ENCODE data around the gene GAN.

The GAN gene

GRCh38 chr16:81374550-81374949 is 59.8 kb downstream of the GAN start:
- no peak overlapping the region for H3K4me3 ChIP-seq (ENCODE audit: low read length)
- DNase-seq, result no peak
- H3K9me3 ChIP-seq (replicated peaks; ENCODE audit: insufficient read depth, low read length), result no peaks in the 10 kb centered on the region
- no peak overlapping the region for H3K4me2 ChIP-seq (ENCODE audit: low read depth, low read length)
- no peaks in the 10 kb centered on the region for H3F3A ChIP-seq (ENCODE audit: insufficient read depth, low read length)
- no peaks in the 10 kb centered on the region for H3K36me3 ChIP-seq (replicated peaks; ENCODE audit: insufficient read depth, low read length)
- H2AFZ ChIP-seq (ENCODE audit: low read length), result no peak overlapping the region
- H4K20me1 ChIP-seq (ENCODE audit: insufficient read depth, low read length), result no peaks in the 10 kb centered on the region
- H3K27me3 ChIP-seq (replicated peaks; ENCODE audit: insufficient read depth, low read length), result no peaks in the 10 kb centered on the region
- no peak for TF ChIP-seq CTCF (IDR thresholded peaks at IDR 0.05; ENCODE audit: low read length)
- TF ChIP-seq EZH2 (optimal IDR thresholded peaks at IDR 0.05; ENCODE audit: low read depth, low read length), result no peak
- TF ChIP-seq EZH2phosphoT487 (IDR thresholded peaks at IDR 0.05; ENCODE audit: low read length), result no peak
- peaks cover 11% of the 10 kb centered on the region for H3K4me1 ChIP-seq (ENCODE audit: low read length)
- no peak overlapping the region for H3K27ac ChIP-seq (ENCODE audit: low read length)
- no peaks in the 10 kb centered on the region for H3K9me2 ChIP-seq (replicated peaks; ENCODE audit: insufficient read depth, low read length)
- no peaks in the 10 kb centered on the region for H3K79me2 ChIP-seq (ENCODE audit: low read length)
- H3K9ac ChIP-seq (ENCODE audit: low read length), result no peak overlapping the region

GRCh38 chr16:81376880-81377279 is 62.1 kb downstream of the GAN start:
- Histone ChIP-seq H3K79me2 (ENCODE audit: low read length) (no peaks in the 10 kb centered on the region), H3K27ac (ENCODE audit: low read length) (no peak overlapping the region), H3K36me3 (replicated peaks; ENCODE audit: insufficient read depth, low read length) (no peaks in the 10 kb centered on the region), H3K4me1 (ENCODE audit: low read length) (no peaks in the 10 kb centered on the region), H3K4me2 (ENCODE audit: low read depth, low read length) (no peak overlapping the region), H3K9me2 (replicated peaks; ENCODE audit: insufficient read depth, low read length) (no peaks in the 10 kb centered on the region), H3F3A (ENCODE audit: insufficient read depth, low read length) (no peaks in the 10 kb centered on the region), H2AFZ (ENCODE audit: low read length) (no peak overlapping the region), H3K9ac (ENCODE audit: low read length) (no peak overlapping the region), H3K27me3 (replicated peaks; ENCODE audit: insufficient read depth, low read length) (no peaks in the 10 kb centered on the region), H3K4me3 (ENCODE audit: low read length) (no peak overlapping the region), H3K9me3 (replicated peaks; ENCODE audit: insufficient read depth, low read length) (no peaks in the 10 kb centered on the region), H4K20me1 (ENCODE audit: insufficient read depth, low read length) (no peaks in the 10 kb centered on the region)
- DNase-seq, result no peak
- no peak for TF ChIP-seq EZH2 (optimal IDR thresholded peaks at IDR 0.05; ENCODE audit: low read depth, low read length)
- TF ChIP-seq EZH2phosphoT487 (IDR thresholded peaks at IDR 0.05; ENCODE audit: low read length), result no peak
- TF ChIP-seq CTCF (IDR thresholded peaks at IDR 0.05; ENCODE audit: low read length), result no peak

GRCh38 chr16:81378049-81378448 is 63.3 kb downstream of the GAN start:
- Histone ChIP-seq H3F3A (ENCODE audit: insufficient read depth, low read length) (no peaks in the 10 kb centered on the region), H3K9me3 (replicated peaks; ENCODE audit: insufficient read depth, low read length) (no peaks in the 10 kb centered on the region), H3K9me2 (replicated peaks; ENCODE audit: insufficient read depth, low read length) (no peaks in the 10 kb centered on the region), H3K27ac (ENCODE audit: low read length) (no peak overlapping the region), H3K4me2 (ENCODE audit: low read depth, low read length) (no peak overlapping the region), H3K9ac (ENCODE audit: low read length) (no peak overlapping the region), H3K79me2 (ENCODE audit: low read length) (no peaks in the 10 kb centered on the region), H4K20me1 (ENCODE audit: insufficient read depth, low read length) (no peaks in the 10 kb centered on the region), H2AFZ (ENCODE audit: low read length) (no peak overlapping the region), H3K4me1 (ENCODE audit: low read length) (no peaks in the 10 kb centered on the region), H3K27me3 (replicated peaks; ENCODE audit: insufficient read depth, low read length) (no peaks in the 10 kb centered on the region), H3K4me3 (ENCODE audit: low read length) (no peak overlapping the region), H3K36me3 (replicated peaks; ENCODE audit: insufficient read depth, low read length) (no peaks in the 10 kb centered on the region)
- no peak for DNase-seq
- TF ChIP-seq EZH2phosphoT487 (IDR thresholded peaks at IDR 0.05; ENCODE audit: low read length), result no peak
- no peak for TF ChIP-seq CTCF (IDR thresholded peaks at IDR 0.05; ENCODE audit: low read length)
- TF ChIP-seq EZH2 (optimal IDR thresholded peaks at IDR 0.05; ENCODE audit: low read depth, low read length), result no peak

Data from MM.1S (cell line).